ENCODE measurements around the gene THRB. TPM values are rescaled to one million over a fixed set of nuclear protein-coding genes. Genes with fewer than 3 reads are reported as not detected.
A peak's percentile ranks its signal among the peaks of the same experiment; 100 is the strongest.

The THRB gene
- total RNA-seq, 1 donor, result 0.36 TPM

- H3K4me3 ChIP-seq (ENCODE audit: insufficient read depth, low read length), result no peak overlapping the region
- no peaks in the 10 kb centered on the region for H3K27me3 ChIP-seq (ENCODE audit: insufficient read depth, low read length)
- no peaks in the 10 kb centered on the region for H3K9me3 ChIP-seq (ENCODE audit: low read depth, low read length)
- no peaks in the 10 kb centered on the region for H3K4me1 ChIP-seq (ENCODE audit: insufficient read depth, low read length)
- no peaks in the 10 kb centered on the region for H3K36me3 ChIP-seq (ENCODE audit: insufficient read depth, low read length)
- no peak overlapping the region for H3K4me2 ChIP-seq (ENCODE audit: insufficient read depth, low read length)
- H2AFZ ChIP-seq (ENCODE audit: low read length), result no peak overlapping the region
- no peaks in the 10 kb centered on the region for H3K79me2 ChIP-seq (ENCODE audit: insufficient read depth, low read length)
- peak; percentile 48 for DNase-seq (ENCODE audit: insufficient read length, low spot score, missing footprints)
- no peaks in the 10 kb centered on the region for H4K20me1 ChIP-seq (ENCODE audit: insufficient read depth, low read length)
- no peak for TF ChIP-seq CTCF (IDR thresholded peaks at IDR 0.05; ENCODE audit: extremely low read depth, low read depth, low read length)
- H3K27ac ChIP-seq (ENCODE audit: low read depth, low read length), result no peak overlapping the region
These were observed 265.0 kb downstream of the THRB start for GRCh38 chr3:24229468-24230221.

GRCh38 chr3:24227635-24228034 lies 267.0 kb downstream of the THRB start:
- no peak for DNase-seq (ENCODE audit: insufficient read length, low spot score, missing footprints)
- Histone ChIP-seq H3K4me1 (ENCODE audit: insufficient read depth, low read length) (no peaks in the 10 kb centered on the region), H3K36me3 (ENCODE audit: insufficient read depth, low read length) (no peaks in the 10 kb centered on the region), H3K4me2 (ENCODE audit: insufficient read depth, low read length) (no peak overlapping the region), H3K9me3 (ENCODE audit: low read depth, low read length) (no peaks in the 10 kb centered on the region), H3K4me3 (ENCODE audit: insufficient read depth, low read length) (no peak overlapping the region), H4K20me1 (ENCODE audit: insufficient read depth, low read length) (no peaks in the 10 kb centered on the region), H2AFZ (ENCODE audit: low read length) (no peak overlapping the region), H3K27me3 (ENCODE audit: insufficient read depth, low read length) (peaks cover 5% of the 10 kb centered on the region), H3K27ac (ENCODE audit: low read depth, low read length) (no peak overlapping the region), H3K79me2 (ENCODE audit: insufficient read depth, low read length) (no peaks in the 10 kb centered on the region)
- TF ChIP-seq CTCF (IDR thresholded peaks at IDR 0.05; ENCODE audit: extremely low read depth, low read depth, low read length), result no peak

GRCh38 chr3:24226397-24226796 lies 268.3 kb downstream of the THRB start:
- no peaks in the 10 kb centered on the region for H4K20me1 ChIP-seq (ENCODE audit: insufficient read depth, low read length)
- H3K4me2 ChIP-seq (ENCODE audit: insufficient read depth, low read length), result no peak overlapping the region
- H3K4me1 ChIP-seq (ENCODE audit: insufficient read depth, low read length), result peaks cover under 1% of the 10 kb centered on the region
- TF ChIP-seq CTCF (IDR thresholded peaks at IDR 0.05; ENCODE audit: extremely low read depth, low read depth, low read length), result no peak
- H3K9me3 ChIP-seq (ENCODE audit: low read depth, low read length), result no peaks in the 10 kb centered on the region
- no peak overlapping the region for H2AFZ ChIP-seq (ENCODE audit: low read length)
- no peaks in the 10 kb centered on the region for H3K36me3 ChIP-seq (ENCODE audit: insufficient read depth, low read length)
- H3K27ac ChIP-seq (ENCODE audit: low read depth, low read length), result no peak overlapping the region
- no peaks in the 10 kb centered on the region for H3K79me2 ChIP-seq (ENCODE audit: insufficient read depth, low read length)
- no peak overlapping the region for H3K4me3 ChIP-seq (ENCODE audit: insufficient read depth, low read length)
- no peak for DNase-seq (ENCODE audit: insufficient read length, low spot score, missing footprints)
- H3K27me3 ChIP-seq (ENCODE audit: insufficient read depth, low read length), result peaks cover 5% of the 10 kb centered on the region

GRCh38 chr3:24225385-24225950 lies 269.2 kb downstream of the THRB start:
- Histone ChIP-seq H3K36me3 (ENCODE audit: insufficient read depth, low read length) (no peaks in the 10 kb centered on the region), H3K4me1 (ENCODE audit: insufficient read depth, low read length) (peaks cover 9% of the 10 kb centered on the region), H3K4me3 (ENCODE audit: insufficient read depth, low read length) (no peak overlapping the region), H3K27ac (ENCODE audit: low read depth, low read length) (no peak overlapping the region), H3K27me3 (ENCODE audit: insufficient read depth, low read length) (peaks cover 5% of the 10 kb centered on the region), H3K9me3 (ENCODE audit: low read depth, low read length) (no peaks in the 10 kb centered on the region), H4K20me1 (ENCODE audit: insufficient read depth, low read length) (no peaks in the 10 kb centered on the region), H2AFZ (ENCODE audit: low read length) (no peak overlapping the region), H3K79me2 (ENCODE audit: insufficient read depth, low read length) (no peaks in the 10 kb centered on the region), H3K4me2 (ENCODE audit: insufficient read depth, low read length) (no peak overlapping the region)
- DNase-seq (ENCODE audit: insufficient read length, low spot score, missing footprints), result no peak
- TF ChIP-seq CTCF (IDR thresholded peaks at IDR 0.05; ENCODE audit: extremely low read depth, low read depth, low read length), result no peak

All from osteoblast (primary cell).